GM06990 (cell line): ENCODE measurements around the gene KLHL22.

ENCODE experiments used
- DNase-seq: peaks from one replicate; pipeline ENCODE4 v3.0.0-alpha.2; 2011; ENCODE audit not compliant: insufficient read length; ENCODE audit errors: extremely low read depth
- H3K27me3 ChIP-seq: replicated peaks from 2 replicates; pipeline ENCODE4 v1.6.0; 2011; ENCODE audit warnings: low read length; ENCODE audit not compliant: control insufficient read depth, insufficient read depth
- H3K36me3 ChIP-seq: 2 replicates; pipeline ENCODE4 v1.5.1; 2011; ENCODE audit warnings: low read length; ENCODE audit not compliant: control insufficient read depth, insufficient read depth
- H3K4me3 ChIP-seq: replicated peaks from 2 replicates; pipeline ENCODE4 v1.5.1; 2011; ENCODE audit warnings: low read depth, mild to moderate bottlenecking, control low read depth, low read length
- CTCF ChIP-seq: IDR thresholded peaks from 2 replicates; pipeline ENCODE4 v1.5.1; 2011; ENCODE audit warnings: low read length, control low read depth, mild to moderate bottlenecking, inconsistent platforms; ENCODE audit not compliant: insufficient read depth, poor library complexity, severe bottlenecking

KLHL22 gene

GRCh38 chr22:20520093-20520511, 24.5 kb upstream of the KLHL22 start:
- Histone ChIP-seq H3K4me3 (no peak overlapping the region), H3K27me3 (no peaks in the 10 kb centered on the region), H3K36me3 (peaks cover 12% of the 10 kb centered on the region)
- no peak for TF ChIP-seq CTCF
- DNase-seq: no peak

- no peak for TF ChIP-seq CTCF
- no peaks in the 10 kb centered on the region for H3K27me3 ChIP-seq
- H3K4me3 ChIP-seq: no peak overlapping the region
- peaks cover 15% of the 10 kb centered on the region for H3K36me3 ChIP-seq
- DNase-seq: no peak
Measured at GRCh38 chr22:20519558-20519957, 24.0 kb upstream of the KLHL22 start.

GRCh38 chr22:20517841-20518592, 22.4 kb upstream of the KLHL22 start:
- Histone ChIP-seq H3K27me3 (no peaks in the 10 kb centered on the region), H3K4me3 (no peak overlapping the region), H3K36me3 (peaks cover 18% of the 10 kb centered on the region)
- TF ChIP-seq CTCF: no peak
- no peak for DNase-seq

GRCh38 chr22:20517422-20517821, 21.8 kb upstream of the KLHL22 start:
- no peak for TF ChIP-seq CTCF
- no peak for DNase-seq
- Histone ChIP-seq H3K27me3 (no peaks in the 10 kb centered on the region), H3K4me3 (no peak overlapping the region), H3K36me3 (peaks cover 18% of the 10 kb centered on the region)

GRCh38 chr22:20516399-20516798, 20.8 kb upstream of the KLHL22 start:
- no peak for TF ChIP-seq CTCF
- Histone ChIP-seq H3K36me3 (peaks cover 18% of the 10 kb centered on the region), H3K4me3 (no peak overlapping the region), H3K27me3 (no peaks in the 10 kb centered on the region)
- DNase-seq: no peak
